DOHH2 (cell line): ENCODE measurements around the gene ATMIN.

Experiments
- H3F3A ChIP-seq: fragments of 200-600 bp; sonication (generic), shearing (Covaris generic); 2 replicates; pipeline ENCODE4 v1.6.0; 2016; ENCODE audit warnings: antibody characterized with exemption, mild to moderate bottlenecking; ENCODE audit not compliant: control insufficient read depth, insufficient read depth
- H3K27ac ChIP-seq: fragments of 200-600 bp; sonication (generic); 2 replicates; pipeline ENCODE4 v1.5.1; 2014; ENCODE audit warnings: low read depth, mild to moderate bottlenecking, low read length, moderate library complexity
- H3K27me3 ChIP-seq: fragments of 200-600 bp; sonication (generic); 2 replicates; pipeline ENCODE4 v1.6.1; 2014; ENCODE audit warnings: mild to moderate bottlenecking, low read length, mixed read lengths; ENCODE audit not compliant: control insufficient read depth
- H3K36me3 ChIP-seq: fragments of 200-600 bp; sonication (generic); 2 replicates; pipeline ENCODE4 v1.6.1; 2014; ENCODE audit warnings: mild to moderate bottlenecking, low read length, moderate library complexity, mixed read lengths; ENCODE audit not compliant: control insufficient read depth
- H3K4me1 ChIP-seq: fragments of 200-600 bp; sonication (generic); 2 replicates; pipeline ENCODE4 v1.6.1; 2014; ENCODE audit warnings: mild to moderate bottlenecking, low read length, mixed read lengths; ENCODE audit not compliant: control insufficient read depth
- H3K4me2 ChIP-seq: fragments of 200-600 bp; sonication (generic); 2 replicates; pipeline ENCODE4 v1.6.0; 2014; ENCODE audit warnings: mild to moderate bottlenecking, low read length, moderate library complexity
- H3K4me3 ChIP-seq: fragments of 200-600 bp; sonication (generic); 2 replicates; pipeline ENCODE4 v1.5.1; 2014; ENCODE audit warnings: mild to moderate bottlenecking, low read length, mixed read lengths
- H3K79me2 ChIP-seq: fragments of 200-600 bp; sonication (generic); 2 replicates; pipeline ENCODE4 v1.6.1; 2014; ENCODE audit warnings: mild to moderate bottlenecking, low read length, mixed read lengths; ENCODE audit not compliant: control insufficient read depth
- H3K9me2 ChIP-seq: fragments of 200-600 bp; sonication (generic); replicated peaks from 2 replicates; pipeline ENCODE4 v1.6.1; 2014; ENCODE audit warnings: mild to moderate bottlenecking, low read length, mixed read lengths; ENCODE audit not compliant: control insufficient read depth
- H3K9me3 ChIP-seq: fragments of 200-600 bp; sonication (generic); 2 replicates; pipeline ENCODE4 v1.6.1; 2014; ENCODE audit warnings: antibody characterized with exemption, low read length, mixed read lengths; ENCODE audit not compliant: control insufficient read depth, insufficient read depth
- H4K20me1 ChIP-seq: fragments of 200-600 bp; sonication (generic); 2 replicates; pipeline ENCODE4 v1.6.0; 2014; ENCODE audit warnings: low read depth, mild to moderate bottlenecking, antibody characterized with exemption, low read length, moderate library complexity; ENCODE audit not compliant: control insufficient read depth, insufficient read depth
- CTCF ChIP-seq: fragments of 200-600 bp; sonication (generic); IDR thresholded peaks from one replicate; pipeline ENCODE4 v1.5.1; 2014; ENCODE audit warnings: antibody characterized with exemption, mild to moderate bottlenecking, low read depth, low read length; ENCODE audit not compliant: poor library complexity, severe bottlenecking
- EZH2phosphoT487 ChIP-seq: fragments of 200-600 bp; sonication (generic); IDR thresholded peaks from 2 replicates; pipeline ENCODE4 v1.6.1; 2017; ENCODE audit warnings: borderline replicate concordance, mild to moderate bottlenecking, antibody characterized with exemption, low read length, moderate library complexity, mixed read lengths

ATMIN gene

GRCh38 chr16:81080233-81080632 lies 44.6 kb downstream of the ATMIN start:
- Histone ChIP-seq H3K27ac (no peak overlapping the region), H3F3A (0 out of 2 replicates have a peak, but pooled peaks cover 3% of the 10 kb centered on the region), H3K79me2 (no peaks in the 10 kb centered on the region), H3K36me3 (peaks cover 10% of the 10 kb centered on the region), H3K4me3 (no peak overlapping the region), H3K9me2 (no peaks in the 10 kb centered on the region), H3K9me3 (no peaks in the 10 kb centered on the region), H3K4me2 (no peak overlapping the region), H4K20me1 (no peaks in the 10 kb centered on the region), H3K27me3 (no peaks in the 10 kb centered on the region), H3K4me1 (peaks cover 17% of the 10 kb centered on the region)
- TF ChIP-seq EZH2phosphoT487 (no peak), CTCF (no peak)

- peaks cover 13% of the 10 kb centered on the region for H3K4me1 ChIP-seq
- no peak overlapping the region for H3K4me3 ChIP-seq
- peaks cover 12% of the 10 kb centered on the region for H3K36me3 ChIP-seq
- H3K9me3 ChIP-seq: no peaks in the 10 kb centered on the region
- no peaks in the 10 kb centered on the region for H3K9me2 ChIP-seq
- no peaks in the 10 kb centered on the region for H3K79me2 ChIP-seq
- no peaks in the 10 kb centered on the region for H3K27me3 ChIP-seq
- TF ChIP-seq EZH2phosphoT487 (no peak), CTCF (no peak)
- no peaks in the 10 kb centered on the region for H4K20me1 ChIP-seq
- H3K27ac ChIP-seq: no peak overlapping the region
- no peak overlapping the region for H3K4me2 ChIP-seq
- H3F3A ChIP-seq: 0 out of 2 replicates have a peak, but pooled peaks cover 3% of the 10 kb centered on the region
These were observed 45.4 kb downstream of the ATMIN start for GRCh38 chr16:81081014-81081413.

DNA sequence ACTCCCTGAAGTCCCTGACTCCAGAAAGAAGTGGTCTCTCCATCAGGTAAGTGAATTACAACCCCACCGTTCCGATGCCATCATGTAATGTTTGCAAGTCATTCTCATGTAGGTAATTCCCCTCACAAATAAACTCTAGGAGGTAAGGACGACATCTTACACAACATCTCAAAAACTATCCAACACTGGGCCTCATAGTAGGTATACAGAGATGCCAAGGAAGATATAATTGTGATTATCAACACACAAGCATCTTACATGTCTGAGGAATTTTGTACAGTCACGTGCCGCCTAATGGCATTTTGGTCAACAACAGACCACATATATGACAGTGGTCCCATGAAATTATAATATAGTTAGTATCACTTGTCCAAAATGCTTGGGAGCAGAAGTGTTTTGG lies 53.2 kb downstream of the ATMIN start:
- Histone ChIP-seq H3K36me3 (peaks cover 30% of the 10 kb centered on the region), H3K9me3 (no peaks in the 10 kb centered on the region), H3K27ac (no peak overlapping the region), H3K27me3 (no peaks in the 10 kb centered on the region), H3K4me2 (no peak overlapping the region), H3K79me2 (peaks cover 47% of the 10 kb centered on the region), H3K4me1 (peaks cover 5% of the 10 kb centered on the region), H3K4me3 (no peak overlapping the region), H4K20me1 (no peaks in the 10 kb centered on the region; the same call in 1 of the 2 replicates), H3F3A (no peaks in the 10 kb centered on the region), H3K9me2 (no peaks in the 10 kb centered on the region)
- no peak for TF ChIP-seq EZH2phosphoT487
- no peak for TF ChIP-seq CTCF

DNA sequence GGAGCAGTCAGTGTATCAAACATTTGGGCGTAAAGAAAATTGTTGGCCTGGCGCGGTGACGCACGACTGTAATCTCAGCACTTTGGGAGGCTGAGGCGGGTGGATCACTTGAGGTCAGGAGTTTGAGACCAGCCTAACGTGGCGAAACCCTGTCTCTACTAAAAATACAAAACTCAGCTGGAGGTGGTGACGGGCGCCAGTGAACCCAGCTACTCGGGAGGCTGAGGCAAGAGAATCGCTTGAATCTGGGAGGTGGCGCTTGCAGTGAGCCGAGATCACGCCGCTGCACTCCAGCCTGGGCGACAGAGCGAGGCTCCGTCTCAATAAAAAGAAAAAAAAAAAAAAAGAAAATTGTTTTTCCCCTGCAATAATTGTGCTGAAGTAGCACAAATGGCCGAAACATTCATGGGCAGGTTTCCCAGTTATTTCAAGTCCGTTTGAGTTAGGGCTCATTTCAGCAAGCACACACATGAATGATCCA lies 59.2 kb downstream of the ATMIN start:
- H3K4me1 ChIP-seq: peaks cover 25% of the 10 kb centered on the region
- H3K79me2 ChIP-seq: peaks cover 57% of the 10 kb centered on the region
- no peak overlapping the region for H3K27ac ChIP-seq
- no peaks in the 10 kb centered on the region; the same call in 1 of the 2 replicates for H4K20me1 ChIP-seq
- H3K9me2 ChIP-seq: no peaks in the 10 kb centered on the region
- H3K4me2 ChIP-seq: peak overlapping the region; percentile 62
- H3K36me3 ChIP-seq: peaks cover 21% of the 10 kb centered on the region
- no peaks in the 10 kb centered on the region for H3K27me3 ChIP-seq
- H3K4me3 ChIP-seq: peak overlapping the region; percentile 80
- H3K9me3 ChIP-seq: no peaks in the 10 kb centered on the region
- TF ChIP-seq CTCF: no peak
- TF ChIP-seq EZH2phosphoT487: no peak
- H3F3A ChIP-seq: no peaks in the 10 kb centered on the region
